Measurements from ENCODE around the gene IL22RA1.

IL22RA1 gene

DNA sequence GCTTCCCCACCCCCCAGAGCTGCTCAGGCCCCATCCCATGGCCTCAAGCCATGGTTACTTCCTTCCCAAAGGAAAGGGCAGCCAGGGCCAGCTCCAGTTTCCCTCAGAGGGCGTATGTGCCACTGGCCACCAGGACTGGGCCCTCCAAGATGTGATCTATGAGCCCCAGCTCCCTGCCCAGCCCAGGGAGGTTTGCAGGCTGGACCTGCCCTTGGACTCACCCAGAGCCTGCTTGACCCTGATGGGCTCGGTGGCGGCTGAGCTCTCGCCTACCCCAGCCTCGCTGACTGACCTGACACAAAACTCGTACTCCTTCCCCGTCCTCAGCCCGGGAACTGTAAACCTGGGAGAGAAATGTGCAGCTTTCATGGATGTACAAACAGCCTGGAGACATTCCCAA lies 60.6 kb downstream of the IL22RA1 start:
- in situ Hi-C loops (cut with HindIII; ENCODE audit: low sequenced_read_pairs) = no loop called here

DNA sequence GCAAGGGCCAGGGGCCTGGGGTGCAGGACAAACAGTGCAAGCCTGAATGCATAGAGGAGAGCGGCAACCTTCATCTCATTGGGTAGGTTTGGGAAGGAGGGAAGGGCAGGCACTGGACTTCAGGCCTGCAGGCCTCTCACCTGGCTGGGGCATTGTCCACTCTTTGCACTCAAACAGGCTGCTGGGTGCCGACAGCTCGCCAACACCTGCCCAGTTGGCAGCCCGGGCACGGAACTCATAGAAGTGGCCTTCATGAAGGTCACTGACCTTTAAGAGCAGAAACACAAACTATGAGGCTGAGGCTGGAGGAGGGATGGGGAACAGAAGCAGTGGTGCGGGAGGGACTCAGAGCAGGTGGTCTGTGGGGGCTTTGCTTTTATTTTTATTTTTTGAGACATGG lies 61.8 kb downstream of the IL22RA1 start:
- in situ Hi-C loops (cut with HindIII; ENCODE audit: low sequenced_read_pairs) = no loop called here

DNA sequence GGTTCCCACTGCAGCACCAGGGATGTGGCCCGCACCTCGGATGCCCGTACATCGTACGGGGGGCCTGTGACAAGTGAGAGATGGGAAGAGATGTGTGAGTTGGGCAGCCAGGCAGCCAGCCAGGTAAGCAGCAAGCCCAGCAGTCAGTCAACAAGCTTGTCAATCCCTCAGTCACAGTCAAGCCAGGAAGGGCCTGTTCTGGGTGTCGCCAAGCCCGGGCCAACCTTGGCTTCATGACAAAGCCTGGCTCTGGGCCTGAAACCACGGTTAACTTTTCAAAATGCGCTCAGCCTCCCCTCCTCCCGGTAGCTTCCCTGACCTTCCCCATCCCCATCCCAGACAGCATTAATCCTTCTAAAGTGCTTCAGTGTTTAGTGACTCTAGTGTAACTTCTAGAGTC lies 62.8 kb downstream of the IL22RA1 start:
- in situ Hi-C loops (cut with HindIII; ENCODE audit: low sequenced_read_pairs) = no loop called here

DNA sequence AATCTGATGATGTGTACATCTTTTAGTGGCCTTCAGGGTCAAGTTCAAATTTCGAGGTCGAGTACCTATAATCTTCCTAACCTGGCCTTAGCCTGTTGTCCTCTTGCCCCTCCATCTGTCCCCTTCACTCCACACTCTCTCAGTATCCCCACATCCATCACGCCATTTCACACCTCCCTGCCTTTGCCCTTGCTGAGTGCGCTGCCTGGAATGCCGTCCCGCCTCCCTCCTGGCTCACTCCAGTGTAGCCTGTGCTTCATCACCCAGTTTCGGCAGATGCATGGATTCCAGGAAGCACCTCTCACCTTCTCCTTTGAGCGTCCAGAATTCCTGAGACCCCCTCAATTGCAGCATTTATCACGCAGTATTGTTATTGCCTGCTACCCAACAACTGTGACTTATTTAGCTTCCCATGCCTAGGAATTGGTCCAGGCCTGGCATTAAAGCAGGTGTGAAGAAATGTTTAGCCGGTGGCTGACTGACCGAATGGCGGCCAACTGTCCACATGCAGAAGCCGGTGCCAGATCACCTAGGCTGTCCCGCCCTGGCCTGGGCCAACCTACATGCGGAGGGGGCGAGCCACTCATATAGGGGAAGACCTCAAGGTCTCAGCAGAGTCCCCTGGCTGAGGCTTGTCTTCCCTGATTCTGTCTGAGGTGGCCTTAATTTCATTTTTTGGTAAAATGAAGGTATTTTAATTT lies 65.5 kb downstream of the IL22RA1 start:
- in situ Hi-C loops (cut with HindIII; ENCODE audit: low sequenced_read_pairs) = no loop called here

DNA sequence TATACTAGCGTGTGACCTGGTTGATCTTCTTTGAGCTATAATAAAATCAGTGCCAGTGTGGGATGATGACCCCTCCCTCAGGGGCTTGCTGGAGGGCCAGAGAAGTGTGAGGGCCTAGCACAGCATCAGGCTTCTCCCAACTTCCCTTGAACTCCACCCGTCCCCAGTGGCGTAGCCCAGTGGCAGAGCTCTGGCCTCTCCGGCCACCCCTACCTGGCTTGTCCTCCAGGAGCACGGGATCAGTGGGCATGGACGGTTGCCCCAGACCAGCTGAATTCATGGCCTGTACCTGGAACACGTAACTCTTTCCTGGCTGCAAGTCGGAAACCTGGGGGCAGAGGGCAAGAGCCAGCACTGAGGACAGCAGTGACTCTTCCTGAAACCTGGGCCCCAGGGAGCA lies 67.0 kb downstream of the IL22RA1 start:
- in situ Hi-C loops (cut with HindIII; ENCODE audit: low sequenced_read_pairs) = no loop called here

DNA sequence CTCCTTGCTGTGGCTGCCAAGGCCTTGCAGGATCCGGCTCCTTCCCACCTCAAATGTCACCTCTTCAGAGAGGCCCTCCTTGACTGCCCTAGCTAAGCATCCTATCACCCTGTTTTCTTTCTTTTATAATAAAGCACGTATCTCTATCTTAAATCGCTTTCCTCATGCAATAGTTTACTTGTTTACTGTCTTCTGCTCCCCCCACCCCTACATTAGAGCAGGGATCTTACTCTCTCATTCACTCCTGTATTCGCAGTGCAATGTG lies 67.4 kb downstream of the IL22RA1 start:
- in situ Hi-C loops (cut with HindIII; ENCODE audit: low sequenced_read_pairs) = no loop called here

DNA sequence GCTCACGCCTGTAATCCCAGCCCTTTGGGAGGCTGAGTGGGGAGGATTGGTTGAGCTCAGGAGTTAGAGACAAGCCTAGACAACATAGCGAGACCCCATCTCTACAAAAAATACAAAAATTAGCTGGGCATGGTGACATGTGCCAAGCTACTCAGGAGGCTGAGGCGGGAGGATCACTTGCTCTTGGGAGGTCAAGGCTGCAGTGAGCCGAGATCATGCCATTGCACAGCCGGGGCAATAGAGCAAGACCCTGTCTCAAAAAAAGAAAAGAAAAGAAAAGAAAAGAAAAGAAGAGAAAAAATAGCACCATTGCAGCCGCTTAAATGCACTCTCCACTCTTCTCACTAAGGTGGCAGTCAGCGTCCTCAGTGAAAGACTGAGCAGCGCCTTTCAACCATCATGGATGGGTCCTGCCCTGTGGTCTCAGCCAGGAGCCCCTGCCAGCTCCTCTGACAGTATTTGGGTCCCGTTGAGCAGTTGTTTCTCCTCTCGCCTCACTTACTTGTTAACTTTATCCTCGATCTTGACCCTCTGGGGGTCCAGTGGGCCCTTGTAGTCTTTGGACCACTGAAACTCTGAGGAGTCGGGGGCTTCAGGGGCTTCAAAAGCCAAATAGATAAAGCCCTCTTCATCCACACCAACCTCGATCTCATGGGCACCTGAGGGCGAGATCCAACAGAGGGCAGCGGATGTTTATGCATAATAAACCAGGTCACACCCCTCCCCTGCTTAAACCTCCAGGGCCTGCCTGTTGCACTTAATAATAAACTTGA lies 67.9 kb downstream of the IL22RA1 start:
- in situ Hi-C loops (cut with HindIII; ENCODE audit: low sequenced_read_pairs) = no loop called here

DNA sequence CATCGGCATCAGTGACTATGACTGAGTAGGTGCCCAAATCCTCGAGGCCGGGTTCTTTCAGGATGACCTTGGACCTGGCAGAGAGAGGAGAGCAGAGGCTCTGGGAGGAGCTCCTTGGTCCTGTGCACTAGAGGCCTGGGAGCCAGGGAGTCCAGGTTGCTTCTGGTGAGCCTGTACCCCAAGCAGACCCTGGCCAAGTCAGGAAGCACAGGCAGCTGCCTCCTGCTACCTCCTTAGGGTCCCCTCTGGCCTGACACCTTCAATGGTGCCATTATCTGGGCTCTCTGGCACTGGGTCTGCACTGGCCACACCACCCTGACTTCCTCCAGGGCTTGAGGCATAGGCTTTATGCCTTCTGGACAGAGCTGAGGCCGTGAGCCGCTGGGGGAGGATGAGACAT lies 68.7 kb downstream of the IL22RA1 start:
- in situ Hi-C loops (cut with HindIII; ENCODE audit: low sequenced_read_pairs) = no loop called here

DNA sequence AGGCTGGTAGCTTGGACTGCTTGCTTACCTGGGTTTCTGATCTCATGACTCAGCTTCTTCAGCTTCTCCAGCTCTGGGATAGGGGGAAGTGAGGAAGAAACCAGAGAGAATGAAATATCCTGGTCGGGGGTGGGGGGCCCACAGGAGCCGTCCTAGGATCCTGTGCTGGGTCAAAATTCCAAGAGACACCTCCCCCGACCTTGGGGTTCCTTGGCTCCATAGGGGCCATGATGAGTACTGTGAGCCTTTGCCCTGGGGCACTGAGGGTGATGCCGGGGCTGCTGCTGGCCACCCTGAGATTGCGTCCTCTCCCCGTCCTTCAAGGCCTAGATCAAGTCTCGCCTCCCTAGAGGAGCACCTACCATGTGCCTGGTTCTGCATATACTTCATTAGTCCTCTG lies 71.0 kb downstream of the IL22RA1 start:
- in situ Hi-C loops (cut with HindIII; ENCODE audit: low sequenced_read_pairs) = no loop called here

DNA sequence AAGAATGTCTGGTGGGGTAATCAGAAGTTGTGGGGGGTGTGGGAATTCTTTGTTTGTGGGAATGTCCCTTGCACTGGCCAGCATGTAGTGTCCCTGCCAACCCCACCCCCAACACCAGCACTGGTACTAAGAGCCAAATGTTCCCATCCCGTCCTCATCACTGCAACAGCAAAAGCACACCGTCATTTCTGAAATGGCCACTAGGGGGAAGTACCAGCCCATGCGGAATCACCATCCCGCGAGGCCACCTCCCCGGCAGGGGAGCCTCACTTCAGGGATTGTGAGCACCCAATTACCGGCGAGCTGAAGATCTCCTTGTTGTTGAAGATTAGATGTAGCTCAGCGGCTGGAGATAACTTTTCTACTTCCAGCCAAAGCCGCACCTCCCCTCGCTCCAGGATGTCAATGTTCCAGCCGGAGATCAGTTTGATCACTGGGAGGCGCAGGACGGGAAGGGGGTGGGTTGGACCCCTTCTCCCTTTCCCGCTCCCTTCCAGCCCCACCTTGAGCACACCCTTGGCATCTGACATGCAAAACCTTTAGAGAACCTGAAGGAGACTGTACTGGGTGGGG lies 72.0 kb downstream of the IL22RA1 start:
- in situ Hi-C loops (cut with HindIII; ENCODE audit: low sequenced_read_pairs) = no loop called here

DNA sequence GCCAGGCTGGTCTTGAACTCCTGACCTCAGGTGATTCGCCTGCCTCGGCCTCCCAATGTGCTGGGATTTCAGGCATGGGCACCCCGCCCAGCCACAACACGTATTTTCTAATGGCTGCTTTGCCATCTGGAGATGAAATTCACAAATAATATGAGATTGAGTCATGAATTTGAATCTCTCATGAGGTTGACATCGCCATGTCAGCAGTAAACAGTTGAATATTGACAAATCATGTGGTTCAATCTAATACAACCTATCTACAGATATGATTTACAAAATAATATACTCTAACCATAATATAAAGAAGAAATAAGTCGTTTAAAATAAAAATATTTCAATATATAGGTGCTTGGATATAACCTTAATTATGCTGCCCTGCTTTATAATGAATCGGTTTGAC lies 73.1 kb downstream of the IL22RA1 start:
- in situ Hi-C loops (cut with HindIII; ENCODE audit: low sequenced_read_pairs) = loop anchor here (10.0 kb wide), 1 partner anchor 105 kb away; no protein-coding TSS in a partner anchor

Measured in DLD1 (cell line).